SK-N-SH (cell line): ENCODE data around the gene CIAO2B.
"Not testable (repeated sequence)": the region's sequence is repeated elsewhere in the genome, so short reads cannot be mapped to it uniquely, and the experiment has no call there.

Experiments
- CHD2 ChIP-seq: fragments of 150-350 bp; IDR thresholded peaks from 2 replicates; pipeline ENCODE4 v1.6.1; 2018; ENCODE audit warnings: low read length; ENCODE audit not compliant: partially characterized antibody
- NFIC ChIP-seq: IDR thresholded peaks from 2 replicates; pipeline ENCODE4 v1.4.0; 2012; ENCODE audit warnings: borderline replicate concordance

- not testable (repeated sequence) for TF ChIP-seq CHD2, NFIC
These were observed 674 bp upstream of the CIAO2B start for GRCh38 chr16:66934839-66935313.
